Islet precursor cell (in vitro differentiated cells): Measurements from ENCODE around the gene LPCAT1.
"Not testable (repeated sequence)": the region's sequence is repeated elsewhere in the genome, so short reads cannot be mapped to it uniquely, and the experiment has no call there.

Experiments used
- DNase-seq: peaks from one replicate; pipeline ENCODE4 v3.0.0-alpha.2; 2018

LPCAT1 gene

DNA sequence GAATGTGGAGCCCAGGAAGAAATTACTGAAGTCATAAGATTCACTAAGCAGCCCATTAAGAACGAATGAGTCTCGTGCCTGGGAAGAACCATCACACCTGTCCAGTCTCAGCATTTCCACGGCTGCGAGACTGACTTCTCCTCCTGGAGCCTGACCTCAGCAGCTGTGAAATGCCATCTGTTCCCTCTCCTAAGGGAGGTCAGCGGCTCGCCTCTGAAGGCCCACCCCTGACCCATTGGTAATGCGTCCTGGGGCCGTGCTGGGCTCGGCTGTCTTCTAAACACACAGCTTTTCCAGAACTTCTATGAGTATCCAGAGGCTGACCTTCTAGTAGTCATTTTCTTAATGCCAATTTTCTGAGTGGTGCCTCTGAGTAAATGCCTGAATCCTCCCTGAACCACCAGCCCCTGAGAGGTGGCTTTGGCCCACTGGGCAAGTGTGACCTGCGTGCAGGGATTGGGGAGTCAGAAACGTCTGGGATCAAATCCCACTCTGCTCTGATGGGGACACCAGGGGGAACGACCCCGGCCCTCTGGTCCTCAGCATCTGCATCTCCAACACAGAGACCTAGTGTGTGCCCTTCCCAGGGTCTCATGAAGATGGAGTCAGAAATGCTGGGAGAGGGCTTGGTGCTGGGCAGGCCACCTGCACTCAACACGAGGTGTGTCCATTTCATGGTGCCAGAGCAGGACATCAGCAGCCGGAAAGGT lies 84.2 kb downstream of the LPCAT1 start:
- DNase-seq = peak; percentile 43

DNA sequence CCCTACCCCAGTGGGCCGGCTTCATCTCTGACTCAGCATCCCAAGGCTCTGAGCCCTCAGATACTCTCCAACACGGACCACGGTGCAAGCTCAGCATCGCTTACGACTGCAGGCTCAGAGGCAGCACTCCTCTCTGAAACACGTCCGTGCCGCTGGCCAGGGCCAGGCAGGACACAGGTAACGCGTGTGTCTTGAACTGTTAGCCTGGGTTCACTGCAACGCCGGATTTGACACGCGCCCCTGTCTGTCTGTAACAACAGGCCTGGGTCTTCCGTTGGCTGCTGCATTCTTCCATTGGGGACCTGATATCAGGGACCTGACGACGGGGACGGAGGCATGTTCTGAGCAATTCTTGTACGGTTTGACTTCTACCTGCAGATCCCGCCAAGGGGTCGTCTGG lies 84.9 kb downstream of the LPCAT1 start:
- peak; percentile 43 for DNase-seq

DNA sequence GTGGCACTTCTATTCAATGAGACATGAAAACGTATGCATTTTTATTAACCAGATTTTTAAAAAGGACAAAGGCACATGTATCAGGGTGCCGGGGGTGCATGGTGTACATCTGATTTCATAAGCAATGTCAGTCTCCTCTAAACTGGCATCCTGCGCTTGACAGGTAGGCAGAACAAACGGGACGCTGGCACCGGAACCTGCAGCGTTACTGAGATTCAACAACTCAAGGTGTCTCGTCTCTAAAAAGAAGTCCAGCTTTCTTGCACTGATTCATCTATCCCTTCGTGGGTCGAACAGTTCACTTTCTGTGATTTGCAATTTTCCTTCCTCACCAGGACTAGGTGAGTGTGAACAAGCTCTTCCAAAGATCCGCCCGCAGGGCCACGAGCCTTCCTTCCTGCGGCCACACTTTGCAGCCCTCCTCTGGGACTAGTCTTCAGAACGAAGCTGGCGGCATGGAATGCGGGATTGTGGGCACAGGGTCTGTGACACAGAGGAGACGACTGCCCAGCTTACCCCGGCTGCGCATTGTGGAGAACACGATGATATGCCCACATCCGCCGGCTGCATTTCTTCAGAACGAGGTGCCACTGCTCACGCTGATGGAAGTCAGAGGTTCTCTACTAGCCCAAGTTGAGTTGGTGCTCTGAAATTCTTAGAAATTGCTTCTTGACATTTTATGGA lies 85.7 kb downstream of the LPCAT1 start:
- peak; percentile 45 for DNase-seq

DNA sequence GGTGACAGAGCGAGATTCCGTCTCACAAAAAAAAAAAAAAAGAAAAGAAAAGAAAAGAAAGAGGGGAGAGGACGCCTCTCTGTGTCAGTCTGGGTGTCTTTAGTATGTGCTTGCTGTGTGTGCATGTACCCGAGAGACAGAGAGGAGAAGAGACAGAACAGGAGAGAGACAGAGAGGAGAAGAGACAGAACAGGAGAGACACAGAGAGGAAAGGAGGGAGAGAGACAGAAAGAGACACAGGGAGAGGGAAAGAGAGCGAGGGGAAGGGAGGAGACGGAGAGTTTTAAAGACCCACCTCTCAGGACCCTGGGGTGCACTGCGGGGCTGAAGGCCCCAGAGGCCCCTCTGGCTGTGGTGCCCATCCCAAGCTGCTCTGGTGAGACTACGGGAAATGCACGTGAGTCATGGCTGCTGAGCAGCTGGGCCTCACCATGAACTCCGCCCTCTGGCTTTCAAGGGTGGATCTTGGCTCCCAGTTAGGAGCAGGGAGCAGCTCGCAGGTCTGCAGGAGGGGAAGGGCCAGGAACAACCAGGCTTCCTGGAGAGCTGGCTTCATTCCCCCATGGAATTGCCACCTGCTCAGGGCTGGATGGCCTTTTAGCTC lies 86.4 kb downstream of the LPCAT1 start:
- peak; percentile 84 for DNase-seq

DNA sequence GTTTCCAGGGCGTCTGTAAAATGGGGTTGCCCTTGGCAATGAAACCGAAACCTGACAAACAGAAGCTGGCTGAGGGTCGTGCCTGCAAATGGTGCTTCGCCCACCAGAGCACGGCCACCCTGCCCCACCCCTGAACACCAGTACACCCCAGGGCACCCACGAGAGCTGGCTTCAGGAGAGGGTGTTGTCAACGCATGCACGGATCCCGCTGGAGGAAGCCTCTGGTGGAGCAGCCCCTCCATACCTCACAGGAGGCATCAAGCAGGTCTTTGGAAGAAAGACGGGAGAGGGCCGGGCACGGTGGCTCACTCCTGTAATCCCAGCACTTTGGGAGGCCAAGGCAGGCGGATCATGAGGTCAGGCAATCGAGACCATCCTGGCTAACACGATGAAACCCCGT lies 87.1 kb downstream of the LPCAT1 start:
- no peak for DNase-seq

DNA sequence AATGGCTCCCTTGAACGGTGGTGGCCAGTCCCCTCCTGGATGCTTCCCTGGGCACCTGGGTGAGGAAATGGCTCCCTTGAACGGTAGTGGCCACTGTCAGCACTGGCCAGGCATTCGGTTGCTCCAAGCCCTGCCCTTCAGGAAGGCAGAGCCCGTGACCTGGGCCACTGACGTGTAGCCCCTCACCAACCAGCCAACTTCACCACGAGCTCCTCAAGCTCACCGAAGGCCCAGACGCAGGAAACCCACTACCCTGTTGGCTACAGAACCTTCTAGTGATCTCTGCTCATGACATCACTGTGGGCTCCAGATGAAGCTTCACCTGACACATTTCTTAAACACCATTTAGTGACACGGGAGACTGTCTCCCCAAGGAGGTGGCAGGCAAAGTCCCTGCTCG lies 87.7 kb downstream of the LPCAT1 start:
- DNase-seq = no peak

DNA sequence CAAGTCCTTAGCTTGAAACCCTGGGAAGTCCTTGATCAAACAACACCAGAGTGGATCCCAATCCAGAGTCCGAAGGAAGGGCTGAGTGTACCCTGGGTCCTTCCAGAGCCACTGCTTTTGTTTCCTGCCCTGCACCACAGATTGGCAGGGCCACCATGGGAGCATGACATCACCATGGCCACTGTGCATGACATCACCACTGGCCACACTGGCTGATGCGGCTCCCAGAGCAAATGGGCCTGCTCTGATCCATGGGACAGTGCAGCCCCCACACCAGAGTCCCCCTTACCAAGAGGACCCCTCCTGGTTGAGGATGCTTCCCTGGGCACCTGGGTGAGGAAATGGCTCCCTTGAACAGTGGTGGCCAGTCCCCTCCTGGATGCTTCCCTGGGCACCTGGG lies 88.4 kb downstream of the LPCAT1 start:
- DNase-seq = no peak

DNA sequence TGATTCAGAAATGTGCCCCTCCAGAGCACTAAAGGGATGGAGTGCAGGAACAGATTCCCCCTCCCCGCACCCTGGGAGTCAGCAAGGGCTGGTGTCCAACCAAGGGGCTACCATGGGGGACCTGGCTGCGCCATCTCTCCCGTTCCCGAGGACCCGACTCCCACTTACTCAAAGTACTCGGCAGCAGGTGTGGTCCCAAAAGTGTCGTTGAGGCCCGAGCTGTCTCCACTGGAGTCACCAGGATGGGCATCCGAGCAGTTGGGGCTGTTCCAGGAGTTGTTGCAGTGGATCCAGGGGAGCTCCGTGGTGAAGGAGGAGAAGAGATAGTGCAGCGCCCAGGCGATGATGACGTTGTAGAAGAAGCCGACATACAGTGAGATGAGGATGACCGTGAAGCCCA lies 91.5 kb downstream of the LPCAT1 start:
- no peak for DNase-seq

DNA sequence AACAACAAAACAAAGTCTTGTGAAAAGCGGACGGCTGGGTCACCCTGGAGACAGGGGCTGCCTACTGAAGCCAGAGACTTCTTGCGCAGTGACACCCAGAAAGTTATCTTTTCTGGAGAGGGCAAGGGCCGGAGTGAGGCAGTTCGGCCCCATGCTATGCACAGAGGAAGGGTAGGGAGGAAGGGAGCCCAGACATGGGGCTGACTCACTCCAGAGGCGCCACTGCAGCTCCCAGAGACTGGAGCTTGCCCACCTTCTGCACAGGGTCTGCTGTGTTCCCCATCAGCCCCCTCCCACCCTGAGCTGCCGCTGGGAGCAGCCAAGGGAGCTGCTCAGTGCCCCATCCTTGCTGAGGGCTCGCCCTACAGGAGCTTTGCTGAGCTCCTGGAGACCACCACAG lies 91.9 kb downstream of the LPCAT1 start:
- DNase-seq = no peak

DNA sequence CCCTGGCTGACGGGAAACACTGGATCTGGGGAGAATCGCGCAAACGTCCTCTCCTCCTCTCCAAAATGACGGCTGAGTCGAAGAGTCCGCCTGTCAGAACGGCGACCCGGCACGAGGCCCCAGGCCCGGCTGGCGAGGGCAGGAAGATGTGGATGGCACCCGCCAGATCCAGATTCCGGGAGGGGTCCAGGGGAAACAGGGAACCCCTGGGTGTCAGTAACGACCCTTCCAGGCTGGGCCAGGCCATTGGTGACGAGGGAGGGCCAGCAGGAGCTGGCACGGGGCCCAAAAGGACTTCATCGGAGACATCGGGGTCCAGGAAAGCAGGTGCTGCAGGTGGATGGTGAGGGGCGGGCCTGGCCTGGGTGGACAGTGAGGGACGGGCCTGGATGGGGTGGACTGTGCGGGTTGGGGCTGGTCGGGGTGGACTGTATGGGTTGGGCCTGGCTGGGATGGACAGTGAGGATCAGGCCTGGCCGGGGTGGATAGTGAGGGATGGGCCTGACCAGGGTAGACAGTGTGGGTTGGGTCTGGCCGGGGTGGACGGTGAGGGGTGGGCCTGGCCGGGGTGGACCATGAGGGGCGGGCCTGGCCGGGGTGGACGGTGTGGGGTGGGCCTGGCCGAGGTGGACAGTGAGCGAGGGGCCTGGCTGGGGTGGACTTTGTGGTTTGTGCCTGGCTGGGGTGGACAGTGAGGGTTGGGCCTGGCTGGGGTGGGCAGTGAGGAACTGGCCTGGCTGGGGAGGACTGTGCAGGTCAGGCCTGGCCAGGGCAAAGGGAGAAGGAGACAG lies 92.5 kb downstream of the LPCAT1 start:
- DNase-seq = peak; percentile 46

DNA sequence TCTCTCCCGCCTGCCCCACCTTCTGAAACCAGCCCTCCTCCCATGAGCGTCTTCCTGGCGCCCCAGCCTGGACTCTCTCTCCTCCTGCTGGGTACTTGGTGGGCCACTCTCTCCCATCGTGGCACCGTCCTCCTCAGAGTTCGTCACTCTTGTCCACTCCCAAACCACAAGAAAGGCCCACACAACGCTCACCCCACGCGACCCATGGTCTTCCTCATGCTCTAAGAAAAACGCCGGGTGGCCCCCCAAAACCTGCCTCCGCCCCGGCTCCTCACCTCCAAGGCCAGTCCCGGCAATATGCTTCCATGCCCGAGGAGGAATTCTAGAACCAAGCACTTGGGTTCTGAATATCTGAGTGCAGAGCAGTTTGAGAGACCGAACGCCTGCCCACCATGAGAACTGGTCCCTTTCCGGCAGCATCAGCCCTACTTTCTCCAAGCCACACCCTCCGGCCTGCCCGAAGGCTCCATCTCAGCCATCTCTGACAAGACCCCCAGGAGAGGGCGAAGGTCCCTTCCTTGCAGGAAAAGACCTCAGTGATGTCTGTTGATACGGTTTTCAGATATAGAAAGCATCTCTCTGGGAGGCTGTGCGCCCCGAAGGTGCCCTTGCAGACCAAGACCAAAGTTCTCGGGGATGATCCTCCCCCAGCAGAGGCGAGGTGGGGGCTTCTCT lies 93.5 kb downstream of the LPCAT1 start:
- no peak for DNase-seq

DNA sequence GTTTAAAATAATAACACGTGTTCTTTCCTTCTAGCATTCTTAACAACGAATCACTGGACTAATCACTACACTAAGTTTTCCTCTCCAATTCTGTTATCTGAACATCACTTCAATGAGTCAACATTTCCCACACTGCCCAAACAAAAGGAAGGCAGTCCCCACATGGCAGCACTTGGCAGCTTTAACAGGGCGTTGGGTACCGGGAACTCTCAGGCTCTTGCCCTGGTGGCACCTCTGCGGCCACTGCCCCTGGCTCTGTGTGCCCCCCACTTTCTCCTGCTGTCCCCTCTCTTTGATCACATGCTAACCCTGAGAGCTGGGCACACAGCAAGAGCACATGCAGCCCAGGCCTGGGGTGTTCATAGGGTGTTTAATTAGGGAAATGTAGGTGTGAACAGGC lies 94.3 kb downstream of the LPCAT1 start:
- peak; percentile 27 for DNase-seq

DNA sequence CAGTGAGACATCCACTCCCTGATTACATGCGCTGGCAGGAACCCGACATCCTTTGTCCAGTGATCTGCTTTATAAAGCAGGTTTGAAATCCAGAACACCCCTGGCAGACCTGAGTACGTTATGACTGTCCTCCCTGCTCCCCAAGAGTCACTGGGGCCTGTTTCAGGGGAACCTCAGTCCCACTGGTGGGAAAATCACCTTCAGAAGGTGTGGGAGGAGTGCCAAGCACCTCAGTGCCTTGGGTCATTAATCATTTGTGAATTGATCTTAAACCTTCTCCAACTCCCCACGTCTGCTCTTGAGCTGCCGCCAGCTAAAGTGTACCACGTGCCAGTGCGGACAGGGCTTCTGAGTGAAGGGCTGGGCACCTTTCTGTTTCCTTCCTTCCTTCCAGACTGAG lies 94.7 kb downstream of the LPCAT1 start:
- DNase-seq = peak; percentile 14

DNA sequence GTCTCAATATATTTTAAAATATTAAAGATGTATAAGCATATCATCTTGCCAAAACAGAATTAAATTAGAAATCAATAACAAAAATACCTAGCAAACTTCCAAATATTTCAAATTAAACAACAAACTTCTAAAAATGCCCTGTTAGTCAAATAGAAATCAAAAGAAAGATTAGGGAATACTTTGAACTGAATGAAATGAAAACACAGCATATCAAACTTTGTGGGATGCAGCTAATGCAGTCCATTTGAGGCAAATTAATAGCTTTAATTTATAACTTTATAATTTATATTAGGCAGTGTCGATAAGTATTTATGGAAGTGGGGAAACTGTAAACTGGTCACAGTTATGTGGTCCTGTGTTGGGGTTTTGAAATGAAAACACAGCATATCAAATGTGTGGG lies 95.7 kb downstream of the LPCAT1 start:
- DNase-seq = no peak

DNA sequence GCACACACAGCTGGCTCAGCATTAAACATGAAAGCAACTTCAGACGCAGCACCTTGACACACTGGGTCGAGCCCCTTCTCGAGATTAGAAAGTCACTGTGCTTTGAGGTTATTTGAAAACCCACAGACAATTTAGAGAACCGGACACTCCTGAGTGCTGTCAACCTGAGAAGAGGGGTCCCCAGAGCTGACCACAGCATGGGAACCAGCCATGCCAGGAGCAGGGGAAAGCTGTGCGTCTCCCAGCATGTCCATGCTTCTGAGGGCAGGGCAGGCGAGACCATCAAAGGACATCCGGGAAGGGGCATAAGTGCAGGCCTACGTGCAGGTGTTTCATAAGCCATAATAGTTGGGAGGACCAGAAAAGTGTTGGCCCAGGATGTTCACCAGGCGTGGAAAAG lies 99.0 kb downstream of the LPCAT1 start:
- no peak for DNase-seq

DNA sequence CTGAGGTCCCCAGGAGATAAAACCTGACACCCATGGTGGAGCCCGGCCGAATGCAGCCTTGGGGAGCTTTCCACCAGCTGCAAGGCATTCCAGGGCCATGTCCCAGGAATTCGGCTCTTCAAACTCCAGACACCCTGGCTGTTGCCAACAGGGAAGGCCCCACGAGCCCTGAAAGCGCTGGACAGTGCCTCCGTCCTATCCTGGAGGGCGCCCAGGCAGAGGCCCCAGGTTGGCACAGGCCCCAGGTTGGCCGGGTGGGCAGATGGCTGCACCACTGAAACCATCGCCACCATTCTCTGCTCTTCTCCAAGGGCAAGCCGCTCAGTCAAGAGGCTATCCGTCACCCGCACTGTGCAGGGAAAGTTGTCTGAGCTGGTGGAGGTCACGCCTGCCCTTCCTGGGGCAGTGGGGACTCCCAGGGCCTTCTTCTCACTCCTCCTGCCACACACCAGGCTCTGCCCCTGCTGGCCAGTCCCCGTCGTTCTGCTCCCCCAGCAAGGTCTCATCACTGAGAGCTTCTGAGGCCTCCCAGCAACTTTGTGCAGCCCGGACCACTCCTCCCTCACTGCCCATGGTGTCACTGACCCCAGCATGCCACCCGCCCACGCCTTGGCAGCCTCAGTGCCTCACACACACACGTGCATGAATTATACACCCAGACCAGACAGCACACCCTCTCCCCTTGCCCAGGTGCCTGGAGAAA lies 99.7 kb downstream of the LPCAT1 start:
- DNase-seq = no peak

DNA sequence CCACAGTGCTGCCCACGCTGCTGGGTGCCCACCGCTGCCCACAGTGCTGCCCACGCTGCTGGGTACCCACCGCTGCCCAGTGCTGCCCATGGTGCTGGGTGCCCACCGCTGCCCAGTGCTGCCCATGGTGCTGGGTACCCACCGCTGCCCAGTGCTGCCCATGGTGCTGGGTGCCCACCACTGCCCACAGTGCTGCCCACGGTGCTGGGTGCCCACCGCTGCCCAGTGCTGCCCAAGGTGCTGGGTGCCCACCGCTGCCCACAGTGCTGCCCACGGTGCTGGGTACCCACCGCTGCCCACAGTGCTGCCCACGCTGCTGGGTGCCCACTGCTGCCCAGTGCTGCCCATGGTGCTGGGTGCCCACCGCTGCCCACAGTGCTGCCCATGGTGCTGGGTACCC lies 101.2 kb downstream of the LPCAT1 start:
- not testable (repeated sequence) for DNase-seq

DNA sequence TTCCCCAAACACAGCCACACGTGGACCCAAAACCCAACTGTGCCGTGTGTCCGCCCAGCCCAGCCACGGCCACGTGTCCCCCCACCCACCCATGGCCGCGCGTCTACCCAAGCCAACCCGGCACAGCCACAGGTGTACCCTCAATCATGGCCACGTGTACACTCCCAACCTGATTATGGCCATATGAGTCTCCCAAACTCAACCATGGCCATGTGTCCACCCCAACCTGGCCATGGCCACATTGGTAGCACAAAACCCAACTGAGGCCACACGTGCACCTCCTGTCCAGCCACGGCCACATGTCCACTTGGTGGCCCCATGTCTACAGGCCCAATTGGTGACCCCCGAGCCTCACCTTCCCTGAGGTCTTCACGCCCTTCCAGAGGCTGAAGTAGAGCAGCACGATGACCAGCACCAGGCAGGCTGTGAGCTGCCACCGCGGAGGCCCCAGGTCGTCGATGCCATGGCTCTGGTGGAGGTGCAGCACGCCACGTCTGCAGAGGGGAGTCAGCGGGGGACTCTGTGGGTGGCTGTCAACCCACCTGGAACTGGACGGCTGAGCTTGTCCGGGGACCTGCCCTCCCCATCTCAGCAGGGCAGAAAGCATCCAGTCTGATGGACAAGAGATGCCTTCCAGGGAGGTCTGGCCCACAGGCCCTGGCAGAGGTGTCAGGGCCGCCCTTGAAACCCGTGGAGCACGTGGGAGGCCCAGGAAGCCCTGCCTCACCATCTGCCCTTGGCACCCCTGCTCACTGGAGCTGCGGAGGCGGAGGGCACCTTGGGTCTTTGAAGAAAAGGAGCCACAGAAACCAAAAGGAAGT lies 102.0 kb downstream of the LPCAT1 start:
- no peak for DNase-seq

DNA sequence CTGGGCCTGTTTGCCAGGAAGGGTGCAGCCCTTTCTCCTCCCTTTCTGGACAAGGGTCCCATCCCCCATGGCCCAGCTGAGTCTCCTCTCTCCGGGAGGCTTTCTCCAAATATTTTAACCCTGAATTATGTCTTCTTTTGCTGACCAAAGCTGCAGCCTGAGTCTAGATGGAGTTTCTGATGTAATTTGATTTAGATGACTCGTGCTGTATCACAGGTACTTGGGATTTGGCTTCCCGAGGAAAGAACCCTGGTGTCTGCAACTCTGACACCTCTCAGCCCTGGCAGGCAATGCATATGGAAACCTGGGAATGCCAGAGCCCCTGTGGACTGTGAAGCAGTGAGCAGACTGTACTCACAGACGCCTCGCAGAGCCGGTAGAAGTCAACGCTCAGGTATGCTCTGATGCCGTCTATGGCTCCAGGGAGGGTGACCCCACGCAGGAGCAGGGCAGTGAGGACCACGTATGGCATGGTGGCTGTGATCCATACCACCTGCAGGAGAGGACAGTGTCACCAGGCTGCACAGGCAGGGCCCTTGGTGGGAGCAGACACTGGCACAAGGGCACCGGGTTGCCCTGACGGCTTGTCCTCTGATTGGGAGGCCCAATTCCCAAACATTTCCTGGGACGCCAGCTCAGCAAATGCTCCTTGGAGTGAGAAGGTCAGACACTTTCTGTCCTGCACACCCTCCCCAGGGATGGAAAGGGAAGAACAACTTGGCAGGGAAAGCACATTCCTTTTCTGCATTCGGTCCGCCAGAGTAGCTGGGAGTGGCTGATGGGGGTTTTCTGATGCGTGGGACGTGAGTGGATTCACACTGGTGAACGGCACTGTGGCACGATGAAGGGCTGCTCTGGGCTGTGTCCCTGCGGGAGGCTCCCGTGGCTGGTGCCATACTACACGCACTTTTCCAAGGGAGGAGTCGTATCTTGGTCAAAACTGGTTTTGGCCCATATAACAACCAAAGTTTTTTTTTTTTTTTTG lies 103.3 kb downstream of the LPCAT1 start:
- DNase-seq = no peak
